NB4 (cell line): Measurements from ENCODE around the gene CDK14.

Experiments
- DNase-seq: peaks from one replicate; pipeline ENCODE4 v3.0.0; 2010; ENCODE audit warnings: low read depth
- H3K4me3 ChIP-seq: one replicate; pipeline ENCODE4 v1.5.1; 2011; ENCODE audit warnings: mild to moderate bottlenecking, low read depth, low read length, moderate library complexity
- CTCF ChIP-seq: IDR thresholded peaks from one replicate; pipeline ENCODE4 v1.5.1; 2012; ENCODE audit warnings: low read depth, low read length
- MYC ChIP-seq: IDR thresholded peaks from 2 replicates; pipeline ENCODE4 v1.6.1; 2011; ENCODE audit warnings: low read depth, low read length
- POLR2A ChIP-seq: IDR thresholded peaks from 2 replicates; pipeline ENCODE4 v1.6.1; 2011; ENCODE audit warnings: mild to moderate bottlenecking; ENCODE audit not compliant: insufficient read length; ENCODE audit errors: extremely low read depth
- TF ChIP-seq, protein P1 (sequence below): IDR thresholded peaks from 2 replicates; pipeline ENCODE4 v1.6.1; 2011; ENCODE audit warnings: low read depth, low read length

CDK14 gene

GRCh38 chr7:90710466-90710850 lies 114.3 kb downstream of the CDK14 start:
- TF ChIP-seq POLR2A (no peak), CTCF (no peak), MYC (no peak)
- TF ChIP-seq, protein P1, sequence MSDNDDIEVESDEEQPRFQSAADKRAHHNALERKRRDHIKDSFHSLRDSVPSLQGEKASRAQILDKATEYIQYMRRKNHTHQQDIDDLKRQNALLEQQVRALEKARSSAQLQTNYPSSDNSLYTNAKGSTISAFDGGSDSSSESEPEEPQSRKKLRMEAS: no peak
- no peak for DNase-seq
- no peak overlapping the region for H3K4me3 ChIP-seq

DNA sequence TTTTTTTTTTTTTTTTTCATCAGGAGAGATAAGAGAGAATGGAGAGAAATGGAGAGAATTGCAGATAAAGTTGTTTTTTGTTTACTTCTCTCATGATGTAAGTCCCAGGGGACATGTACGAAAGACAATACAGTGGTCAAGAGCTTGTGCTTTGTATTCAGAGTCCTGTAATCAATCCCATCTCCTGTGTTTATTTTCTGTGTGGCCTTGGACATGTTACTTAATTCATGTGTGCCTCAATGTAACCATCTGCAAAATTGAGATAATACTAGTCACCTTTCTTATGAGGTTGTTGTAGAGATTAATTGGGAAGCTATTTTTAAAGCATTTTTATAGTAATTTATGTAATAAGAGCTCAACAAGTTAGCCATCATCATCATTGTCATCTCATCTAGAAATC lies 117.5 kb downstream of the CDK14 start:
- TF ChIP-seq, protein P1: no peak
- TF ChIP-seq CTCF (no peak), POLR2A (no peak), MYC (no peak)
- H3K4me3 ChIP-seq: no peak overlapping the region
- DNase-seq: no peak

GRCh38 chr7:90715067-90715466 lies 118.9 kb downstream of the CDK14 start:
- TF ChIP-seq CTCF (no peak), POLR2A (no peak), MYC (no peak)
- TF ChIP-seq, protein P1: no peak
- no peak overlapping the region for H3K4me3 ChIP-seq
- no peak for DNase-seq

DNA sequence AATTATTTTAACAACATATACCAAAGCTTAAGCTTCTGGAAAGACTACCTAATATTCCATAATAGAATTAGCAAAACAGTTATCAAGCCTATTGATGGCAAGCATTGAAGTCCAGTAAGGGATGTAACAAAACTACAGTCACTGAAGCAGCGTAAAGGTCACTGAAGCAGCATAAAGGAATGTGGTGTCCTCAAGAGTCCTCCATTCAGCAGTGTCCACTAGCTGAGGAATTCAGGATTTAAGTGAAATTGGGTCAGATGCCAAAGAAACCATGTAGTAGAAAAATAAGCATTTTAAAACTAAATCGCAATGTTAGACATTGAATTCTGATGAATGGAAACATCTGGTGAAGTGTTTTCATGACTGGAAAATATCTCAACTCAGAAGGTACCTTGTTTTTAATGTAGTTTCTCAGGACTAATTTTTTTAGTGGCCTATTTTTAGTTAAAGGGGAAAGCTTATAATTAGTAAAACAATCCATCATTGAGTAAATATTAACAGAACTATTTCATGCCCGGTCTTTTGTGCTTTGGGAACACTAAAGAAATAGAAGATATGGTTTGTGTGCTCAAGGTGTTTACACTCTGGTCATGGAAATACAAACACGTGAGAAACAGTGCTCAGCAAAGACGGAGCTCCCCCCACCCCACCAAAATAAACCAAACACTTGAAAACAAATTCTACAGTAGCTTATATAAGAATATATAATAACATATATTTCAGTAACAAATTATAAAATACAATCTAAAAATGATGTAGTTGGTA lies 121.4 kb downstream of the CDK14 start:
- no peak overlapping the region for H3K4me3 ChIP-seq
- TF ChIP-seq POLR2A (no peak), CTCF (no peak), MYC (no peak)
- TF ChIP-seq, protein P1: no peak
- DNase-seq: no peak

DNA sequence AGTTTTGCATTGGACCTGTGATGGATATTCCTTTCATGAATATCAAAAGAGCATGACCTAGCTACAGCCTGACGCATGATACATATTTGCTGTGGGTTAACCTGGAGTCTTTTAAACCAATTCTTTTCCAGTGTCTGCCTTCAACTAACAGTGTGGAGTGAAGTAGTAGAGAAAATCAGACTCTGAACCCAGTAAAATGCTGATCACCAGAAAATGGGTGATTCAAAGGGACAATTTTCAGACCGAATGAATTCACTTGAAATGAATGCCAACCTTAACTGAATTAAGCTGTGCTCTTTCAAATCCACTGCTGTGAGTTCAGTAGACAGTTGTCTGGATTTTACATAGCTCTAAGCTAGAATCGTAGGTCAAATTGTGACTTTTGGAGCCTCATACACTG lies 123.0 kb downstream of the CDK14 start:
- no peak overlapping the region for H3K4me3 ChIP-seq
- no peak for DNase-seq
- TF ChIP-seq POLR2A: no peak
- TF ChIP-seq MYC: no peak
- no peak for TF ChIP-seq CTCF
- TF ChIP-seq, protein P1: no peak
